Stimulated activated CD8-positive, alpha-beta memory T cell treated with anti-CD3 and anti-CD28 coated beads, Interleukin-7, amount 100 ng/mL, for 48 hours (primary cell): Measurements from ENCODE around the gene OVOL2.
"Not testable (repeated sequence)": the region's sequence is repeated elsewhere in the genome, so short reads cannot be mapped to it uniquely, and the experiment has no call there.

Experiments used
- DNase-seq, 2 donors: peaks; one replicate each; pipeline ENCODE4 v3.0.0-alpha.2; 2020; ENCODE audit warnings: low read depth in 1 of 2; ENCODE audit errors: extremely low read depth in 1 of 2

Gene OVOL2

DNA sequence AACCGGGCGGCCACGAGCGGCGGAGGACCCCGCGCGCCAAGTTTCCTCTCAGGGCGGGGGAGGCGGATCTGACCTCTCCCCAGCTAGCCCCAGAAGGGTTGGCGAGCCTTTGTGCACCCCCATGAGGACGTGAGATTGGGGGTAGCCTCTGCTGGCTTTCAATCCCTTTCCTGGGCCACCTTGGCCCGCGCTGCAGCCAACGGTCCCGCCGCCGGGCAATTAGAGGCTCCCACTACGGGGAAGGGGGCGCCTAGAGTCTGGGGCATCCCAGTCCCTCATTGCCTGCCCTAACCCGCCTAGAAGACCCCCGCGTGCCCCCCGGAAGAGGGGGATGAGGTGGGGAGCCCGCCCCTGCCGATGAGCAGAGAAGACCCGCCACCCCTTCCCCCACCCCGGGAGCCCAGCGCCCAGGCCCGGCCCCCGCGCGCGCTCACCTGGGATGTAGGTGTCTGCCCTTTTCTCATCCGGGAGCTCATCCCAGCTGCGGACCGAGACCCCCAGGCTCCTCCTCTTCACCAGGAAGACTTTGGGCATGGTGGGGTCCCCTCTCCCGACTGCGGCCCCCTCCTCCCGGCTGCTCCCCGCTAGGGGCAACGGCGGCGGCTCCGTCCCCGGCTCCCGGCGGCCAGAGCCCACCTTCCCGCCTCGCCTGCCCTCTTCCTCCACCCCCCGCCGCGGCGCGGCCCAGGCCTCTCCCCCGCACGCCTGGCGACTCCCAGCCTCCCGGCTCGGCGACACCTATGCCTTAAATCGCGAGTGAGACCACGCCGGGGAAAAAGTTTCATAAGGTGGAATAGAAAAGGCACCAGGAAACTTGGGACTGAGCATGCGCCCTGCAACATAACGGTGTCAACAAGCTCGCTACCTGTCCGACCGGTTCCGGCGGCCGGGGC is at the start of gene OVOL2:
OVOL2 (minus strand) TSS at position 816 of the 893 bp plus-strand sequence; CDS start at position 534, 282 bp downstream.
- DNase-seq = no peak

DNA sequence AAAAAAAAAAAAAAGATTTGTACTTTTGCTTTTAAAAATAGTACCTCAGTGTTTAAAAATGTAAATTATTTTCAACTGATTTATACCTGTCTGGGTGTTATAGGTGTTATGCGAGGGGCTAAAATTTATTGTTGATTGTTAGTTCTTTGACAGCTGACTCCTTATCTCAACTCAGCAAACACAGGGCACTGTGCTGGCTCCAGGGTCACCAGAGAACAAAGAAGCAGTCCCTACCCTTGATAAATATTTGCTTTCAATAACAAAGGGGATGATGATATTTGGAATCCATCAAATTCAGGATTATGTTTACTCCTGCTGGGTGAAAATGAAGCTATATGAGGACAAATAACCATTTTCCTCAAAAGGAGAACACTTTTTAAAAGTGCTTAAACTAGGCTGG is 45.8 kb upstream of the OVOL2 start:
- DNase-seq = no peak

DNA sequence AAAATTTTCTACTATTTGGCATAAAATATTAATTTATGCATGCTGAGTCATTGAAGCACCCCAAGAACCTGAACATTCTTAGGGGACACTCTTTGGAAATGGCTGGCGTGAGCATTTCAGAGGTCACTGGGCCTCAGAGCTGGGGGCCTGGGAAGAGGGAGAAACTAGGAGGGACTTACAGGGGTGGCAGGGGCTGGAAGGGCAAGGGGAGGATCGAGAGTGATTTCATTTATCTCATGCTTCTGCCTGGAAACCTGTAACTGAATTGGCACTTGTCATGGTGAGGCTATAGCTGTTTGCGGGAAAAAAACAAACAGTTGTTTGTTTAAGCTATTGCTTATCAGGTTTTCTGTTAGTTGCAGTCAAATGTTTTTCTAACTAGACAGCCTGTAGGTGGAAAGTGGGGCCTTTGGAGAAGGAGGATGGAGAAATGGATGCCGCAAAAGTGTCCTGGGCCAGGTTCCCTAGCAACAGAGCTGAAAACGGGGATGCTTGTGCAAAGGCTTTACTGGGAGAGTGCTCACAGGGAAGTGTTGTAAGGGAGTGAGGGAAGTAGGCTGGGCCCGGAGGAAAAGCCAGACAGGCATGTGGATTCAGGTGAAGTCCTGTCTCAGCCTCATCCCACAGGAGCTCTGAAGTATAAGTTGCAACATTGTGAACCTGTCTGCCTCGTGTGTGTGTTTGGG is 43.6 kb upstream of the OVOL2 start:
- no peak for DNase-seq

DNA sequence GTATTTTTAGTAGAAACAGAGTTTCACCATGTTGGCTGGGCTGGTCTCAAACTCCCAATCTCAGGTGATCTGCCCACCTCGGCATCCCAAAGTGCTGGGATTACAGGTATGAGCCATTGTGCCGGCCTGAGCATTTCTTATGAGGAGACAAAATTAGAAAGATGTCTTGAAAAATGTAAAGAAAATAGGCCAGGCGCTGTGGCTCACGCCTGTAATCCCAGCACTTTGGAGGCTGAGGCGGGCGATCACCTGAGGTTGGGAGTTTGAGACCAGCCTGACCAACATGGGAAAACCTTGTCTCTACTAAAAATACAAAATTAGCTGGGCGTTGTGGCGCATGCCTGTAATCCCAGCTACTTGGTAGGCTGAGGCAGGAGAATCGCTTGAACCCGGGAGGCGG is 42.9 kb upstream of the OVOL2 start:
- DNase-seq = not testable (repeated sequence)

DNA sequence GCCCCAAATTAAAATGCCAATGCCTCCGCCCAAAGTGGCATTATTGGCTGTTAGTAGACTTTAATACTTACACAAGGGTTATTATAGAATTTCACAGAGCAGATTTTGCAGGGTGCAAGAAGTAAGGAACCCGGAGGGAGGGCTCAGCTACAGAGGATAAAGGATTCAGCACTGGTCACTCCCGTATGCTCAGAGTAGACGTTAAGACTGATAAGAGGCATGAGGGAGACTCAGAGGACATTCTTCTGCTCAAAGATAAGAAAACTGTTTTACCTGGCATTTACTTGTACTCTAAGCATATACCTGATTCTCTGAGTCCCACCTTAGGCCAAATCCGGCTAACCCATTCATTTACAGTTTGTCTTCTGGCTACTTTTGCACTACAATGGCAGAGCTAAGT is 36.5 kb upstream of the OVOL2 start:
- DNase-seq = no peak

DNA sequence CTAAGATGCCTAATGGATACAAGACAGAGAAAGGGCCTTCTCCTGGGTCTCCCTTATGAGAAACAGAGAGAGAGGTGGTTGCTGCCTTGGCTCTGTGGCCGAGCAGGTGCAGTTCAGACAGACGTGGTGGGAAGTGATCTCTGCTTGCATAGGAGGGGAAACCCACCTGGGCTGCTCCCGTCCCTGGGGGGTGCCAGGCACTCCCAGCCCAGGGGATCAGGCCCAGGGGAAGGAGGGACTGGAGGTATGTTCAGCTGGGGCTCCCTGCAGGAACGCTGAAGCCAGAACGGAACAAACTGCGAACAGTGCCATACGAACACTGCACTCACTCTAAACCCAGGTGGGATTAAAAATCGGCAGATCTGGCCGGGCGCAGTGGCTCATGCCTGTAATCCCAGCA is 35.7 kb upstream of the OVOL2 start:
- no peak for DNase-seq

DNA sequence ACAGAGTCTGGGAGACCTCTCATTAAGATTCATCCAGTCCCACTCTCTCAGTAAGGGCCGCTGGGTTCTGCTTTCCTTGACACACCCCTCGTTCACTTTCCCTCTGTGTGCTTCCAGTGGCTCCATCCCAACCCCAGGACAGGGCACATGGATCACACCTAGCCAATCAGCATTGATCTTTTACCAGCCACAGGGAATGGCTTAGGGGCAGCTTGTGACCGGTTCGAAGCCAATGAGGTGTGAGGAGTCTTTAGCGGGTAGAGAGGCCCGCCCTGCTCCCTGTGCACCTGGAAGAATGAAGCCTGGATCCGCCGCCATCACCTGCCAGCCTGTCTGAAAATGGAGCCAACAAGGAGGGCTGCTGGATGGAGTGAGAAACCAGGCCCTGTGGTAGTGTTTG is 35.2 kb upstream of the OVOL2 start:
- DNase-seq = no peak

DNA sequence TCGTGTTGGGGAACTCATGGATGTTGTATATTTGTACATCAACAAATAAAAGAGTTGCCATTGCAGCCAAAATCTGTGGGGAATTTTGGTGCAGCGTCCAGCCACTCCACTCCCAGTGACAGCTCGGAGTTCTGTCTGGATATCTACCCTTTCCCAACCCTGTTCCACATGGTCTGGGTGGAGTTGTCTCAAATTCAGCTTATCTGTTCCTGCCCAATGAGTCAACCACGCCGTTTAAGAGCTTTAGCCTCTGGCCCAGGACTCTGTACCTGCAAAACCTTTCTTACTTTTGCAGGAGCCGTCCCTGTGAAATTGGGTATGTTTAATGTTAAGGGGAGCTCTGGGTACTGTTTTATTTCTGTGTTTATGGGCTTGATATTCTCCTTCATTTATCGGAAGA is 33.9 kb upstream of the OVOL2 start:
- no peak for DNase-seq

DNA sequence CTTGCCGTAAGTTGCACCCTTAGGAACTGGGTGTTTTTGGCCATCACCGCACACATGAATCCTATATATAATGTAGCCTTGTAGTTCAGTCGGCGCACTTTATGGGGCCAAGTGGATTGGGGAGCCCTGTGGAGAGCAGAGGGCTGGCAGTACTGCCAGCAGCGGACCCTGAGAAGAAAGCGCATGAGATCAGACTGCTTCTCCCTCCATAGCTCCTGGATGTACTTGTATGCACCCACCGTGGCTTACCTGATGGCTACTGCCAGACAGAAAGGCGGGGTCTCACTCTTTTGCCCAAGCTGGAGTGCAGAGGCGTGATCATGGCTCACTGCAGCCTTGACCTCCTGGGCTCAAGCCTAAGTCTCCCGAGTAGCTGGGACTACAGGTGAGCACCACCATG is 32.8 kb upstream of the OVOL2 start:
- DNase-seq = no peak

DNA sequence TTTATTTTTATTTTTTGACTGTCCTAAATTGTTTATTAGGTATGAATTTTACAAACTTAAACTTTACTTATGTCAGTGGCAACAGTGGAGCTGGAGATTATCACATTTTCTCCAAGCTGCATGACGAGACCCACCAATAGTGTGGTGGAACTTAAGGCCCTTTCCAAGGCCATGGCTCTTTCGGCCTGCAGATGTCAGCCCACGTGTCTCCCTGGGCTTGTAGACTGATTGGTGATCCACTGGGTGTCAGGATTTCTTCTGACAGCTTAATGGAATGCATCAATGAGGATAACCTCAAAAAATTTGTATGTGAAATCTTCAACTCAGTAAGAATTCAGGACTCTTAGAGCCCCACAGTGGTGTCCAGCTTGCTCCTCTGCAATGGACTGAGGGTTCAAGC is 32.3 kb upstream of the OVOL2 start:
- no peak for DNase-seq

DNA sequence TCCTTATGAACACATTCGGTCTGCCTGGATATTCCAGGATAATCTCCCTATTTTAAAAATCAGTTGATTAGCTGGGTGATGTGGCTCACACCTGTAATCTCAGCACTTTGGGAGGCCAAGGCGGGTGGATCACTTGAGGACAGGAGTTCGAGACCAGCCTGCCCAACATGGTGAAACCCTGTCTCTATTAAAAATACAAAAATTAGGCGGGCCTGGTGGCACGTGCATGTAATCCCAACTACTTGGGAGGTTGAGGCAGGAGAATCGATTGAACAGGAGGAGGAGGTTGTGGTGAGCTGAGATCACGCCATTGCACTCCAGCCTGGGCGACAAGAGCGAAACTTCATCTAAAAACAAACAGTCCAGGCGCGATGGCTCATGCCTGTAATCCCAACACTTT is 31.1 kb upstream of the OVOL2 start:
- DNase-seq = not testable (repeated sequence)

DNA sequence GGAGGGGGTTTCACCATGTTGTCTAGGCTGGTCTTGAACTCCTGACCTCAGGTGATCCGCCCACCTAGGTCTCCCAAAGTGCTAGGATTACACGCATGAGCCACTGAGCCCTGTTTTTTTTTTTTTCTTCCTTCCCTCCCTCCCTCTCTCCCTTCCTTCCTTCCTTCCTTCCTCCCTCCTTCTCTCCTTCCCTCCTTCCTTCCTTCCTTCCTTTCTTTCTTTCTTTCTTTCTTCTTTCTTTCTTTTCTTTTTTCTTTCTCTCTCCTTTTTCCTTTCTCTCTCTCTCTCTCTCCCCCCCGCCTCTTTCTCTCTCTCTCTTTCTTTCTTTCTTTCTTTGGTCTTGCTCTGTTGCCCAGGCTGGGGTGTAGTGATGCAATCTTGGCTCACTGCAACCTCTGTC is 30.6 kb upstream of the OVOL2 start:
- DNase-seq = not testable (repeated sequence)

DNA sequence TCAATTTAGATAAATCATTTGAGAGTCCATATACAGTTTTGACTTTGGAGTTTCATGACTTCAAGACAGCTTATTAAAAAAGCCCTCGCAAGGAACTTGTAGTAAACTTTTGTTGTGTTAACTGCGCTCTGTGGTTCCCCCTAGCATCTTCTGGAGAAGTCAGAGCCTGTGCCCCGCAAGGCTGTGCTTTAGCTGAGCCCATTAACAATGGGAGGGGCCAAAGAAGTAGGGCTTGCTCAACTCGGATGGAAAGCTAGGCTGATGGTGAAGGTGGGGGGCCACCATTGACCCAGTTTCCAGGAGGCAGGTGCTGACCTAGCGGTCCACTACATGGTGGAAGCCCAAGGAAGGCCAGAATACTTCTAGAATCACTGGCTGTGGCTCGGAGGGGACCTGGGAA is 29.3 kb upstream of the OVOL2 start:
- DNase-seq = no peak

DNA sequence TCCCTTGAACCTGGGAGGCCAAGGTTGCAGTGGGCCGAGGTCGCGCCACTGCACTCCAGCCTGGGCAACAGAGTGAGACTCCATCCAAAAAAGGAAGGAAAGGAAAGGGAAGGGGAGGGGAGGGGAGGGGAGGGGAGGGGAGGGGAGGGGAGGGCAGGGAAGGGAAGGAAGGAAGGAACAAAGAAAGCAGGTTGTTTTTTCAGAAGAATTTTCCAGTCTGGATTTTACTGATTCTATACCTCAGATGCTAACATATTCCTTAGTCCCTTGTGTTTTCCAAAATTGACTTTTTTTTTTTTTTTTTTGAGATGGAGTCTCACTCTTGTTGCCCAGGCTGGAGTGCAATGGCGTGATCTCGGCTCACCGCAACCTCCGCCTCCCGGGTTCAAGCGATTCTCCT is 23.1 kb upstream of the OVOL2 start:
- not testable (repeated sequence) for DNase-seq

DNA sequence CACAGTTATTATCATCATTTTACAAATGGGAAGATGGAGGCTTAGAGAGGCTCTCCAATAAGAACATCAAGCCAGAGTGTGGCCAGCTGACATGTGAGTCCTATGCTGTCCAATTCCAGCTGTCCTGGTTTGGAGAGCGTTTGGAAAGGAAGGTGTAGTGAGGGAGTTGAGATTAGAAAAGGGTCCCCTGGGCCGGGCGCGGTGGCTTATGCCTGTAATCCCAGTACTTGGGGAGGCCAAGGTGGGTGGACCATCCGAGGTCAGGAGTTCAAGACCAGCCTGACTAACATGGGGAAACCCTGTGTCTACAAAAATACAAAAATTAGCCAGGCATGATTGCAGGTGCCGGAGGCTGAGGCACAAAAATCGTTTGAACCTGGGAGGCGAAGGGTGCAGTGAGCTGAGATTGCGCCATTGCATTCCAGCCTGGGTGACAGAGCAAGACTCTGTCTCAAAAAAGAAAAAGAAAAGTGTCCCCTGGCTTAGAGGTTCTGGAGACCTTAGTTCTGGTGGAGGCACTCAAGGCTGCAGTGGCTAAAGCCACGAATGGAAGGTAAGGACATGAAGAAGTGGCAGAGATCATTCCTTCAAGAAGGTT is 22.1 kb upstream of the OVOL2 start:
- no peak for DNase-seq

DNA sequence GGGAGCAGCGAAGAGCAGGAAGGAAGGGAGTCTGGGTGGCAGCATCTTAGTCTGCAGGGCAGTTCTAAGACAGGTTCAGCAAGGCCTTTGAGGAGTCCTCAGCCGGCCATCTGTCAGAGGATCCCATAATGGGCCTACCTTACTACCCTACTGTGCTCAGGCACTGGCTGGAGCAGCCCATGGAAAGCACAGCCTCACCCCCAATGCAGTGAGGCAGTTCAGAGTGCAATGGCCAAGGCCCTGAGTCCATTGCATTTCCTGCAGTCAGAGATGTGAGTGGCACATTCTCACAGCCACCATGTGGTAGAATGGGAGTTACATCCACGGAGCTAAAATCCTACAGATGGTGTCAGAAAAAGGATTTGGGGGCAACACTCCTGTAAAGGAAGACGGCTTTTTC is 19.4 kb upstream of the OVOL2 start:
- DNase-seq = no peak

DNA sequence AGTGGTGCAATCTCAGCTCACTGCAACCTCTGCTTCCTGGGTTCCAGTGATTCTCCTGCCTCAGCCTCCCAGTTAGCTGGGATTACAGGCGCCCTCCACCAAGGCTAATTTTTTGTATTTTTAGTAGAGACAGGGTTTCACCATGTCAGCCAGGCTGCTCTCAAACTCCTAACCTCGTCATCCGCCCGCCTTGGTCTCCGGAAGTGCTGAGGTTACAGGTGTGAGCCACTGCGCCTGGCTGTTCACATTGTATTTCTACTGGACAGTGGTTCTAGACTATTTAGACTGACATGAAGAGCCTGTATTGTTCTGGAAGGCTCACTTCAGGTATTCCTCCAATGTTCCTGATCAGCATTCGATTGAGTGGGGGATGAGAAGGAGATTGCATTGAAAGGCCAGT is 14.8 kb upstream of the OVOL2 start:
- no peak for DNase-seq

DNA sequence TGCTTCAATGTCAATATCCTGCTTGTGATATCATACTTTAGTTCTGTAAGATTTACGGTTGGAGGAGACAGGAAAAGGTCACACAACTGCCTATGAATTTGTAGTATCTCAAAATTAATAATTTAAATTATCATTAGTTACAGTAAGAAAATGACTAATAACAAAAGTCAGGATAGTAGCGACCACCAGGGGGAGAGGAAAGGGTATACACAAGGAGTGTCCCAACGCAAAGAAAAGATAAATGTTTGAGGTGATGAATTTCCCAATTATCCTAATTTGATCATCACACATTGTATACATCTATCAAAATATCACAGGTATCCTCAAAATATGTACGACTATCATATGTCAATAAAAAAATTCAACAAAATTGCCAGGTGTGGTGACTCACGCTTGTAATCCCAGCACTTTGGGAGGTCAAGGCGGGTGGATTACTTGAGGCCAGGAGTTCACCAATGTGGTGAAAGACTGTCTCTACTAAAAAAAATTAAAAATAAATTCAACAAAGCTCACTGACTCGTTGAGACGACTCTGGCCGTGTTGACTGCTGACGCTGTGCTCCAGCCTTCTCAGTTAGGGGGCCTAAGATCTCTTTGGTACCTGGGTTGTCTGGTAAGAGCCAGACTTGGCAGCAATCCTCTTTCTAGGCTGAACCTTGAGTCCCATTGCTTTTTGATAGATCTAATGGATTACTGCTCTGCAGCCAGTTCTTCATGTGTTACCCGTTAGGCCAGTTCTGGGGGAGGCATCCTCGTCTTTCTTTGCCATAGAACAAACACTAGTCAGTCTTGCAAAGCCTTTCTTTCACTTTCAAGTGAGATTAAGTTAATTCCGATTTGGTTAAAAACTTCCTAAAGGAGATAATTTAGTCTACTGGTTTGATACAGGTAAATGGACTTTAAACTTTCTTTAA is 9.0 kb upstream of the OVOL2 start:
- DNase-seq = no peak

DNA sequence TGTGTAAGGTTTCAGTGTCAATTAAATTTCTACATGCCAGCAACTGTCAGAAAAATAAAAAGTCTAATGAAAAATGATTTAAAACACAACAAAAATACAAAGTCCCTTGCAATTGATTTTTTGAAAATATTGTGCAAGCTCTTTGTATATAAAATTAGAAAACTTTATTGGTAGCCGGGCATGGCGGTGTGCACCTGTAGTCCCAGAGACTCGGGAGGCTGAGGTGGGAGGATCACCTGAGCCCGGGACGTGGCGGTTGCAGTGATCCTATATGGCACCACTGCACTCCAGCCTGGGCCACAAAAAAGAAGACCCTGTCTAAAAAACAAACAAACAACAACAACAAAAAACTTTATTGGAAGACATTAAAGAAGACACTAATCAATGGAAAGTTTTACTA is 6.0 kb upstream of the OVOL2 start:
- no peak for DNase-seq

DNA sequence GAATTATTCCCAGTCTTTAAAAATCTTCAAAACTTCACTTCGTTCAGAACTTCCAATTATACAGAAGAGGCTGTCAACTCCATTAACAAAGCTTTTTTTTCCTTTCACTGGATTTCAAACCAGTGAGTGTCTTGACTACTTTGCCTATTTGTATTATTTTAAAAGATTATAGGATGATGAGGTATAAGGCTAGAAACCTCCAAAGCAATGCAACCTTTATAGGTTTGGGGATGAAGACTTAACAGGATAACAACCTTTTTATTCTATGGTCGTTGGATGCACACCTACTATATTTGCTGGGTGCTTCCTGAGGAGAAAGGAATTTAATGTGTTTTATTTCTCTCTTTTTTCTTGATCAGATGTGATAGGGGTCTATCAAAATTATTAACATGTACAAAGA is 1.9 kb upstream of the OVOL2 start:
- DNase-seq = no peak
